SK-N-SH treated with all-trans-retinoic acid at 6 μM for 48 hours (cell line): Measurements from ENCODE around the gene CALM3.

Source experiments
- ARNTL ChIP-seq: fragments of 450-650 bp; formaldehyde crosslinking; IDR thresholded peaks from 2 replicates; pipeline ENCODE4 v1.5.0; 2020; ENCODE audit warnings: low read depth, mild to moderate bottlenecking, moderate library complexity, borderline replicate concordance
- CSRNP3 ChIP-seq: fragments of 250-450 bp; sonication (Bioruptor Pico); IDR thresholded peaks from 2 replicates; pipeline ENCODE4 v1.5.1; 2021; ENCODE audit warnings: mild to moderate bottlenecking, moderate library complexity
- ESRRG ChIP-seq: fragments of 250-450 bp; sonication (Bioruptor Pico); IDR thresholded peaks from 2 replicates; pipeline ENCODE4 v1.6.1; 2021; ENCODE audit warnings: mild to moderate bottlenecking
- ISL1 ChIP-seq: fragments of 250-450 bp; sonication (Bioruptor Pico); IDR thresholded peaks from 2 replicates; pipeline ENCODE4 v2.1.2; 2022; ENCODE audit warnings: mild to moderate bottlenecking, moderate library complexity
- PATZ1 ChIP-seq: fragments of 250-450 bp; sonication (Bioruptor Pico); IDR thresholded peaks from 2 replicates; pipeline ENCODE4 v1.8.0; 2020; ENCODE audit warnings: mild to moderate bottlenecking, moderate library complexity, borderline replicate concordance
- POU6F1 ChIP-seq: fragments of 250-450 bp; sonication (Bioruptor Pico); IDR thresholded peaks from 2 replicates; pipeline ENCODE4 v1.8.0; 2021; ENCODE audit warnings: low read depth, mild to moderate bottlenecking, moderate library complexity, borderline replicate concordance
- TOX ChIP-seq: fragments of 250-450 bp; sonication (Bioruptor Pico); IDR thresholded peaks from 2 replicates; pipeline ENCODE4 v1.8.0; 2021; ENCODE audit warnings: mild to moderate bottlenecking, moderate library complexity, borderline replicate concordance
- TSHZ2 ChIP-seq: fragments of 250-450 bp; sonication (Bioruptor Pico); IDR thresholded peaks from 2 replicates; pipeline ENCODE4 v1.5.0; 2020; ENCODE audit warnings: mild to moderate bottlenecking, moderate library complexity
- ZFP3 ChIP-seq: fragments of 250-450 bp; sonication (Bioruptor Pico); IDR thresholded peaks from 2 replicates; pipeline ENCODE4 v1.5.0; 2020; ENCODE audit warnings: mild to moderate bottlenecking, moderate library complexity
- ZFP30 ChIP-seq: fragments of 450-650 bp; formaldehyde crosslinking; IDR thresholded peaks from 2 replicates; pipeline ENCODE4 v1.5.0; 2022; ENCODE audit warnings: mild to moderate bottlenecking, moderate library complexity

GRCh38 chr19:46620267-46620666, 19.1 kb downstream of the CALM3 start:
- no peak for TF ChIP-seq ARNTL (CRISPR knock-in tag)
- TF ChIP-seq POU6F1 (CRISPR knock-in tag) = no peak
- TF ChIP-seq CSRNP3 = no peak
- TF ChIP-seq TSHZ2 (CRISPR knock-in tag) = no peak
- TF ChIP-seq PATZ1 (CRISPR knock-in tag) = no peak
- TF ChIP-seq ISL1 (CRISPR knock-in tag) = no peak
- no peak for TF ChIP-seq TOX (CRISPR knock-in tag)
- TF ChIP-seq ESRRG = no peak
- TF ChIP-seq ZFP30 = no peak
- no peak for TF ChIP-seq ZFP3 (CRISPR knock-in tag)
